Prostate gland (tissue), 2 donors: ENCODE data around the gene HECW1.

ENCODE experiments used
- CTCF ChIP-seq, 4 experiments: fragments of 200-600 bp in 2 of 4; fragments of 450-650 bp in 2 of 4; sonication (generic) in 2 of 4; IDR thresholded peaks; 1 replicate in 3 of 4; 2 replicates in 1 of 4; pipeline ENCODE4 v1.5.1; 2016 to 2019; ENCODE audit warnings: antibody characterized with exemption in 4 of 4, mild to moderate bottlenecking in 2 of 4, moderate library complexity in 2 of 4
- POLR2AphosphoS5 ChIP-seq: sonication (generic); formaldehyde crosslinking; IDR thresholded peaks from one replicate; pipeline ENCODE4 v1.6.1; 2017; ENCODE audit warnings: antibody characterized with exemption

DNA sequence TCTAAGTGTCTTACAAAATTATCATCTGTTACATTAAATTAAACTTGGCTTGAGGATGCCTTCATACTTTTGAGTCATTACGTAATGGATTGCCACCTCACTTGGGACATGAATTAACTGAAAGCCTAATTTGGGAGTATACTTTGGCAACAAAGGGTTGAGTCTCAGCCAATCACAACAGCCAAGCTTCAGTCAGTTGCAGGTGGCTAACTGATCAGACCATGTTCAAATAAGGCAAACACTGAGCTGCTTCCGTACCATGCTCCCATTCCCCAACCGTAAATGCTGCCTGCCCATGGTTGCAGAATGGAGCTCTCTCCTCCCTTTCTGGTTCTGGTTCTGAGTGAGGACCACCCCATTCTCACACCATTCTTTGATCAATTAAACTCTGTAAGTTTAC is 377.6 kb downstream of the HECW1 start:
- TF ChIP-seq CTCF (IDR thresholded peaks at IDR 0.05) (no peak), POLR2AphosphoS5 (no peak)
